OCI-LY7 (cell line): ENCODE measurements around the gene C10orf90.

Experiments used
- EZH2phosphoT487 ChIP-seq: fragments of 200-600 bp; sonication (generic); IDR thresholded peaks from 2 replicates; pipeline ENCODE4 v1.6.1; 2018; ENCODE audit warnings: low read depth, borderline replicate concordance, mild to moderate bottlenecking, mixed run types, antibody characterized with exemption, low read length, moderate library complexity, mixed read lengths
- TF ChIP-seq, protein P1 (sequence below): fragments of 200-600 bp; sonication (generic); conservative IDR thresholded peaks from 2 replicates; pipeline ENCODE4 v1.5.1; 2014; ENCODE audit warnings: mild to moderate bottlenecking, antibody characterized with exemption, low read length, moderate library complexity, mixed read lengths

DNA sequence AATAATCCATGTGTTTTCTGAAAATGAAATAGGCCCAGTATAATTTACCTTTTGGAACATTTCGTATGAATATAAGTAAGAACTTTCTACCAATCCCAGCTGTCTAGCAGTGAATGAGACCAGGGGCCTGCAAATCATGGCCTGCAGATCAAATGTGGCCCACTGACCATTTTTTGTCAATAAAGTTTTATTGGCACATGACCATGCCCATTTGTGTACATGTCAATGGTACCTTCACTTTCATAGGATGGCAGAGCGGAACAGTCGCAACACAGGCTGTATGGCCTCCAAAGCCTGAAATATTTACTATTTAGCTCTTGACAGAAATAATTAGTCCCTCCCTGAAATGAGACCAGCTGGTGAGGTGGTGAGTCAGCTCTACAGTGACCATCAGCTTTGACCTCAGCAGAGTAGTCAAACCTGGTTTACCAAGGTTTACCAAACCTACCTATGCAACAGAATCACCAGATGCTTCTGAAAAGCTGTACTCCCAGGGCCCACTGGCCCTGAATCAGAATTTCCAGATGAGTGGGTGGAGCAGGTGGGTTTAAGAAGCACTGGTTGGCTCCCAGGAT lies 13.8 kb upstream of the C10orf90 start:
- TF ChIP-seq, protein P1, sequence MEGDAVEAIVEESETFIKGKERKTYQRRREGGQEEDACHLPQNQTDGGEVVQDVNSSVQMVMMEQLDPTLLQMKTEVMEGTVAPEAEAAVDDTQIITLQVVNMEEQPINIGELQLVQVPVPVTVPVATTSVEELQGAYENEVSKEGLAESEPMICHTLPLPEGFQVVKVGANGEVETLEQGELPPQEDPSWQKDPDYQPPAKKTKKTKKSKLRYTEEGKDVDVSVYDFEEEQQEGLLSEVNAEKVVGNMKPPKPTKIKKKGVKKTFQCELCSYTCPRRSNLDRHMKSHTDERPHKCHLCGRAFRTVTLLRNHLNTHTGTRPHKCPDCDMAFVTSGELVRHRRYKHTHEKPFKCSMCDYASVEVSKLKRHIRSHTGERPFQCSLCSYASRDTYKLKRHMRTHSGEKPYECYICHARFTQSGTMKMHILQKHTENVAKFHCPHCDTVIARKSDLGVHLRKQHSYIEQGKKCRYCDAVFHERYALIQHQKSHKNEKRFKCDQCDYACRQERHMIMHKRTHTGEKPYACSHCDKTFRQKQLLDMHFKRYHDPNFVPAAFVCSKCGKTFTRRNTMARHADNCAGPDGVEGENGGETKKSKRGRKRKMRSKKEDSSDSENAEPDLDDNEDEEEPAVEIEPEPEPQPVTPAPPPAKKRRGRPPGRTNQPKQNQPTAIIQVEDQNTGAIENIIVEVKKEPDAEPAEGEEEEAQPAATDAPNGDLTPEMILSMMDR: no peak
- no peak for TF ChIP-seq EZH2phosphoT487
